HG03558 (cell line): ENCODE measurements around the gene TAS2R60.
"Not testable (repeated sequence)": the region's sequence is repeated elsewhere in the genome, so short reads cannot be mapped to it uniquely, and the experiment has no call there.

Experiments
- ATAC-seq: cut with Tn5 transposase; IDR thresholded peaks from one replicate; pipeline ENCODE4 v1.9.1; 2021; ENCODE audit warnings: moderate number of reproducible peaks; ENCODE audit not compliant: unreplicated experiment; ENCODE audit errors: extremely low read depth

Gene TAS2R60

DNA sequence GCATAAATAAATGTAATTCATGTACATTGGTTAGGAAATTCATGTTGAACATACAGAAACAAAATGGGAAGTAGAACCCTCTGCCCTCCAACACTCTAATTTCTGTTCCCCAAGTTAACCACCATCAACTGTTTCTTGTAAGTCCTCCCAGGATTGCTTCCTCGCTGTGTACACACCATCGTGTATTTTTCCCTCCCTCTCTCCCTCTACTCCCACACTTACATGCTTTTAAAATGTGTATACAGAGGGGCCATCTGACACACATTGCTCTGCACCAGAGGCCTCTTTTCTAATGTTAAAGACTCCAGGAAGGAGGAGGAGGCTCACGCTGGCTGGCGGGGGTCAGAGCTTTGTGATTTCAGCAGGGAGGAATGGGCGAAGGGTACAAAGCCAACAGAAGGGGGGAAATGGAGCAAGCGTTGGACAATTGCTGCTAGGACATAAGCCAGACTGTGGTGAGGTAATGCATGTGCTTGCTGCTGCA lies 32.7 kb upstream of the TAS2R60 start:
- no peak for ATAC-seq

DNA sequence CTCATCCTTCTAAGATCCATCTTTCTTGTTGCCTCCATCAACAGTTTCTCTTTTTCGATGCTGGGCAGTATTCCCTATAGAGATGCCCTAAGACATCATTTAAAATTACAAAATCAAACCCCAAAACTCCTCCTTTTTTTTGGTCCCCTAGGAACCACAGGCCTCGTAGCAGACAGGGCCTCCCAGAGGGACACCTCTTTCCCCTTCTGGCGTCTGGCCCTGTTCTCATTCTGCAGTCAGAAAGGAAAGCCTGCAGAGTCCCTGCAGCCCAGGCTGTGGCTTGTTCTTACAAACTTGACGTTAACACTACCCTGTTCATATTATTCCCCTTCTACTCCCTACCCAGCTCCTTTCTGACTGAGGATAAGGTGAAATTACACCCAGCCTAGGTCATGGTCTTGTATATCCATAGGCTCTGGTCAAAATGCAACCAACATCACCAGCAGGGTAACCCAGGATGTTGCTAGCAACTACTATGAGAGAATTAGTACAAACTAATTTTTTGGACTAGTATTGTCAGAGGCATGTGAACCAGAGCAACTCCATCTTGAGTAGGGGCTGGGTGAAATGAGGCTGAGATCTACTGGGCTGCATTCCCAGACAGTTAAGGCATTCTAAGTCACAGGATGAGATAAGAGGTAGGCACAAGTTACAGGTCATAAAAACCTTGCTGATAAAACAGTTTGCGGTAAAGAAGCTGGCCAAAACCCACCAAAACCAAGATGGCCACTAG lies 31.1 kb upstream of the TAS2R60 start:
- ATAC-seq = no peak

DNA sequence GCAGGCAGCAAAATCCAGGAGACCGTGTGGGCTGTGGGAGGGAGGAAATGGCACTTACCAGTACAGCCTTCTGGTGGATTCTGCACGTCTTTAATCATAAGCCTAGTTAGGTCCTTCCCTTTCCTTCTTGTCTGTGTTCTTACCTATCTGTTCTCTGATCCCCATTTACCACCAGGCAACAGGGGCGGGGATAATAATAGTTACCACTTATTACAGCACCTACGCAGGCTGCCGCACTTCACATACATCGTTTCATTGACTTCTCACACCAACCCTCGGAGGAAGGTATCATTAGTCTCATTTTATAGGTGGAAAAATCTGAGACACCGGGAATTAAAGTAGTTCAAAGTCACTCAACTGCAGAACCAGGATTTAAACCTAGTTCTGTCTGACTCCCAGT lies 30.1 kb upstream of the TAS2R60 start:
- no peak for ATAC-seq

DNA sequence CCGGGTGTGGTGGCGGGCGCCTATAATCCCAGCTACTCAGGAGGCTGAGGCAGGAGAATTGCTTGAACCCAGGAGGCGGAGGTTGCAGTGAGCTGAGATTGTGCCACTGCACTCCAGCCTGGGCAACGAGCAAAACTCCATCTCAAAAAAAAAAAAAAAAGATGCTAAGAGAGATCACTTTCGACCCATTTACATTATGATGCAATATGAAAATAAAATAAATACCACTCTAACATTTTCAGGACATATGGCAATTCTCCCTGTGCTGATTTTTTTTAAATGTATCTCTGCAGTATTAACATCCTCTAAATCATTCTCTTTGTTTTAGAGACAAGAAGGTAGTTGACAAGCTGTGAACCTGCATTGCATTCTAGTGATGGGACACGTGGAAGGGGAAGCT lies 28.0 kb upstream of the TAS2R60 start:
- ATAC-seq = not testable (repeated sequence)

DNA sequence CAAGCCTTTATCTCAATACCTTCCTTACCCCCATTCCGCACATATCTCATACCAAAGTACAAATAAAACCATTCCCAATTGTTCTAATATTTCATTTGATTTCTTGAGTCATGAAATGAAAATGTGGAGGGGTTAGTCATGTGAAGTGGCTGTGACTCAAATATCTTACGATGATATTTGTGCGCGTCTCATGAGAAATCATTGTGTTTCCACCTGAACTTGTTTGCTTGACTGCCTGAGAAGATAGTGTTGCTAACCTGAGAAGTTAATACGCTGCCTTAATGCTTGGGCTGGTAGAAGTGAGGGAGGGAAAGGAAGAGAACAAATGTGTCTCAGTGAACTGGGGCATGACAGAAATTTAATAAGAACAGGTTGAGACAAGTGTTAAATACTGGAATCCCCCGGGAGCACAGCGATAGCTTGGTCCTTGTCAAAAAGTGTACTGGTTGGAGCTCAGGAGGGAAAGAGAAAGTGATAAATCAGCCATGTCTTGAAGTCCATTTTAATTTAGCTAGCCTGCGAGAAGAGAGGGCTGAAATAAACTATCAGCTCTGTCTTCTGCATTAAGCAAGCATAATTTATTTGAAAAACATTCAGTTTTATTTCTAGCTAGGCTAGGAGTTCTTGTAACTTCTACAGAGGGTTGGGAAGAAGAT lies 27.4 kb upstream of the TAS2R60 start:
- ATAC-seq = no peak

DNA sequence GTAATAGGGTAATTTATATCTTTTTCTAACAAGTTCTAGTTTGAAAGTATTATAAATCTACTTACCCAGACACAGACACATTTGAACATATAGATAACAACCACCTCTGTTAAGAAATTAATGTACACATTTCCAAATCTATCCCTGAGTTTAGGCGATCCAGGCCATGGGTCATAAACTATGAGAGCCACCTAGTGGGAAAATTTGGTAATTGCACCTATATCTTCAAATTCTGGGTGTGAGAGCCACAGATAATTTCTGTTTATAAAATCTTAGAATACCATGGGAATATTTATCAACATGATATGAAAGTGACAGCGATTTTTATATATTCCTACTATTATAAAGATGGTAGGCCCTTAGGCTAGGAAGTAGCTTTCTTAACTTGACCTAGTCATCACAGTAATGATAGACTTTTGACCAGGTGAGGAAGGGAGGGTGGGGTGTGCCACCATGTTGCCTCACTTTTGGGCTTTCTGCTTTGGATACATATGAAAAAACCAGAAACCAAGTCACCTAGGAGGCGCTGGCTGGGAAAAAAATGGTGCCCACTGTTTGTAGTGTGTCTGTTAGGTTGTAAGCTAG lies 26.6 kb upstream of the TAS2R60 start:
- ATAC-seq = no peak

DNA sequence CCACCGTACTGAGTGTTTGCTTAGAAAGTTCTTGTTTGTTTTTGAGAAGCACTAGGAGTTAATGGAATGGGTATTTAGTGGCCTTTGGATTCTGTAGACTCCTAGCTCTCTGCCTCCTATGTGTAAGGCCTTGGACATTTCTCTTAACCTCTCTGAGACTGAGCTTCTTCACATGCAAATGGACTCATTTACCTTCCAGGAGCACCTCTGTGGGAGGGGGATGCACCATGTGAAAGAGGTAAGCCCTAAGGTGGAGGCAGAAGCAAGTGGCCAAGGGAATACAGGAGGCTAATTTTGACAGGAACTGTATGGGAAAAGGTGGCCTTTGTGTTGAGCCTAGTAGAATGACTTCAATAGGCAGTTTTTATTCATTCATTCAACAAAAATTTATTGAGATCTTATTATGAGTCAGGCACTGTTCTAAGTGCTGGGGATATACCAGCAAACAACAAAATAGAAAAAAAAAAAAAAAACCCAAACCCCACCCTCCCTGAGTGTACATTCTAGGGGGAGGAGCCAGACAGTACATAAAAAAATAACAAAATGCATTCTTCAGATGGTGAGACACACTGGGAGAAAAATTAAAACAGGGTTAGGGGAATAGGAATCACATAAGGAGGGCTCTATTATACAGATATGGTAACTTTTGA lies 25.4 kb upstream of the TAS2R60 start:
- ATAC-seq = no peak

DNA sequence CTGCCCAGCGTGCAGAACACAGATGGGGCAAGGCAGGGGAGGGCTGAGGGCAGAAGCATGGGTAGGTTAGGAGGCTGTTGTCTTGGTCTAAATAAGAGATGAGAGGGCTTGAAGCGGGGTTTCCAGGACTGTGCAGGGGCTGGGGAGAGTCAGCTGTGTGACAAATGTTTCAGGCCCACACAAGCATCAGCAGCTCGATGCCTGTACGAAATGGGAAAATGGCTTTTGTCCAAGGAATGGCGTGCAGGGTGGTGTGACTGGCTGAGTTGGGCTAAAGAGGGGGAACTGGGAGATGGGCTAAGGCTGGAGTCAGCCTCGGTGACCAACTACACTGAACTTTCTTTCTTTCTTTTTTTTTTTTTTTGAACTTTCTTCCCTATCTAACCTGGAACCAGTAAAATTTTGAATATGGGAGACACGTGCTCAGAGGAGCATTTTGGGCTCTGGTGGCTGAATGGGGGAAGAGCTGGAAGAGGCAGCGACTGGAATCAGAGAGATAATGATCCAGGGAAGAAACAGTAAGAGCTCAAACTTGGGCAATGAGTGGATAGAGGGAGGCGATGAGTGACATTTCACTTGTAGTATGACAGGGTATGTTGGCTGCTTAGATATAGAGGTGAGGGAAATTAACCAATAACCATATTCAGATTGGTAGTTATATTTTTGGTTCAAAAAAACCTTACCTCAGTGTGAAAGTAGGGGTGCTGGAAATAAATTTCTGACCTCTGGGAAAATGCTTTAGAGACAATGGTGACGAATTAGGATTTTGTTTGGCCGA lies 24.4 kb upstream of the TAS2R60 start:
- ATAC-seq = no peak

DNA sequence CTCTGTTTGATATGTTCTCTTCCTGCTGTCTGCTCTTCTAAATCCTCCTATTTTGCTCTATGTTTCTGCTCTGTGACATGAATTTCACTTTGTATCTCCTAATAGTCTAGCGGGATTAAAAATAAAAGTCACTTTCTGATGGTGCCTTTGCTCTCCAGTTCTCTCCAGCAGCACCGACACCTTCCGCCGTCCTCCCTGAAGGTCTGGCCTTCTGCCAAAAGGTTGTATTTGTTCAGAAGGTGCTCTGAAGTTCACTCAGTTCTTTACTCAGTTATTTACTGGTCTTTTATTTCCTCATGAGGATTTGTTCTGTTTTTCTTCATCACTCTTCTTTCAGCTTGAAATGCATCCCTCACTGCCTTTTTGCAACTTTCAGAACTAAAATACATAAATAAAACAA lies 23.4 kb upstream of the TAS2R60 start:
- no peak for ATAC-seq

DNA sequence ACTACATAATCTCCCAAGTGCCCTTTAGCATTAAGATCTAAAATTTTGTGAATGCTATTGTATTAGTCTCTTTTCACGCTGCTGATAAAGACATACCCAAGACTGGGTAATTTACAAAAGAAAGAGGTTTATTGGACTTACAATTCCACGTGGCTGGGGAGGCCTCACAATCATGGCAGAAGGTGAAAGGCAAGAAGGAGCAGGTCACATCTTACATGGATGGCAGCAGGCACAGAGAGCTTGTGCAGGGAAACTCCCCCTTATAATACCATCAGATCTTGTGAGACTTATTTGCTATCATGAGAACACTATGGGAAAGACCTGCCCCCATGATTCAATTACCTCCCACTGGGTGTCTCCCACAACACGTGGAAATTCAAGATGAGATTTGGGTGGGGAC lies 22.6 kb upstream of the TAS2R60 start:
- not testable (repeated sequence) for ATAC-seq

DNA sequence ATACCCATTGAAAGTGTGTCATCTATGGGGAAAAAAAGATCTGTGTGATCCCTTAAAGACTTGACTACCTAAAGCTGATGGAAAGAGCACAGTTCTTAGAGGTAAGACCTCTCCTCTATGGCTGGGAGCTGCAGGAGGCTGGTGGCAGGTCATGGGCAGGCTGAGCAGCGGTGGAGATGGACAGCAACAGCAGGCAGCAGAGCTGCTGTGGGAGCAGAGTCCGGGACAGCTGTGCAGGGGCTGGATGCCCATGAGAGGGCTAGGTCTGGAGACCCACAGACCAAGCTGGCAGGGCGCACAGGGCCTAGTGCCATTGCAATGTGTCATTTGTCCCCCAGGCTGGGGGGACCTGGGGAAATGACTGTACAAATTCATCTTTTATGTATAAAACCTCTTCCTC lies 21.2 kb upstream of the TAS2R60 start:
- no peak for ATAC-seq

DNA sequence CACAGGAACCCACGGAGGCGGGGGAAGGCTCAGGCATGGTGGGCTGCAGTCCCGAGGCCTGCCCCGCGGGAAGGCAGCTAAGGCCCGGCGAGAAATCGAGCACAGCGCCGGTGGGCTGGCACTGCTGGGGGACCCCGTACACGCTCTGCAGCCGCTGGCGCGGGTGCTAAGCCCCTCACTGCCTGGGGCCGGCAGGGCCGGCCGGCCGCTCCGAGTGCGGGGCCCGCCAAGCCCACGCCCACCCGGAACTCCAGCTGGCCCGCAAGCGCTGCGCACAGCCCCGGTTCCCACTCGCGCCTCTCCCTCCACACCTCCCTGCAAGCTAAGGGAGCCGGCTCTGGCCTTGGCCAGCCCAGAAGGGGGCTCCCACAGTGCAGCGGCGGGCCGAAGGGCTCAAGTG lies 18.8 kb upstream of the TAS2R60 start:
- not testable (repeated sequence) for ATAC-seq

DNA sequence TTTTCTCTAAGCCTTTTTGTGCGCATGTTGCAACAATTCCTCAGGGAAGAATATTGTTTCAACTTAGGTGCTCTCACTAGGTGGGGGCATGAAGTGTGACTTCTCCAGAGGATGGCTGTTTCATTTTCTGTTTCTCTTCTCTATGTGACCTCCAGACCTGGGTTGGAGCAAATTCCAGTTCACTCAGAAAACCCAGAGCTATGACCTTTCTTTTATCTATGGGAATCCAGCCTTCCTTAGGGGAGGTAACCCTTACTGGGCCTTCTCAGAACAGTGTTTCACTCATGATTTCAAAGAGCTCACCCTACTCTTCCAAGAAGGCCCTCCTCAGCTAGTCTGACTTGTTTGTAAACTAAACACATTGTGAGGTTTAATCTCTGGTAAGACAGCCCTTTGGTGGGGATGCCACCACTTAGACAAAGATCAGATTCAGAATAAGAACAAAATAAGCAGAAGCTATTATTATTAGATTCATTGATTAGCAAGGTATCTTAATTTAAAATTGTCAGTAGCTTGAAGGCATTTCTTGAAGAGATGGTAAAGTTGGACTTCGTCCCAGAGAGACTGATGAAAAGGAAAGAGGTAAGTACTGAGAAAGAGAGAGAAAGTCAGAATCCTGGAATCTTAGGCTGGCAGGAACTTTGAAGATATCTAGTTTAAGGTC lies 16.6 kb upstream of the TAS2R60 start:
- no peak for ATAC-seq

DNA sequence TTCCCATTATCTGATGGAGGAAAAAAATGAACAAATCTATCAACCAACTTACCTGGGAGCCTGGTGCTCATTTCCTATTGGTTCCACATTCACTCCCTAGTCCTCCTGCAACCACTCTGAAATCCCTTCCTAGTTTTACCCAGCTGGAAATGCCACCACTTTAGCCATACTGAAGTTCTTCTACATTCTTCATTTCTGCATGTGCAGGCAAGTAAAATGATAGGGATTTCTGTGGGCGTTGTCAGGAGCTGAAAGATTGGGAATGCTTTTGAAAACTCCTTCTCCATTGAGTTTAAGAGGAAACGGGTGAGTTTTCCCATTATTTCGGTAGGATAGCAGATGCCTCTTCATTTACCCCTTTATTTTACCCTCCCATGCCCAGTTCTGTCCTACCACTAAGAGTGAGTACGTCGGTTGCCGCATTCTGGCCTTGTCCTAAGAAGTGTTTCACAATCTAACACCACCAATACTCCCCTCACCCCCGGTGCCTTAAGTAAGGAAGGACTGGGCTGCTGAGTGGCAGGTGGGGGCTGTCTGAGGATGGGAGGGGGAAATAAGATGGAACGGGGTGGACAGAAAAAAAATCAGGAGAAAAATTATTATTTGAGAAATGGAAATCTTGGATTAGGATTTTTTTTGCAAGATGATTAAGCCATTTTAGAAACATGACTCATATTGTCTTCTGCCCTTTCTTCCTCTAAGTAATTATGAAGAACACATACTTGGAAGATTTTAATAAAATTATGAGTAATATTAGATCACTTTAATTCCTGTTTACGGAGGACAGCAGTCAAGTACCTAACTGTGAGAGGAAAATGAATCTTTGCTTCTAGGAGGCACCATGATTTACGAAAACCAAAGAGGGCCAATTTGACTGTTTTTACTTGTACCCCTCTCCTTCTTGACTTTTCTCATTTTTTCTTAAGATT lies 13.2 kb upstream of the TAS2R60 start:
- ATAC-seq = no peak

DNA sequence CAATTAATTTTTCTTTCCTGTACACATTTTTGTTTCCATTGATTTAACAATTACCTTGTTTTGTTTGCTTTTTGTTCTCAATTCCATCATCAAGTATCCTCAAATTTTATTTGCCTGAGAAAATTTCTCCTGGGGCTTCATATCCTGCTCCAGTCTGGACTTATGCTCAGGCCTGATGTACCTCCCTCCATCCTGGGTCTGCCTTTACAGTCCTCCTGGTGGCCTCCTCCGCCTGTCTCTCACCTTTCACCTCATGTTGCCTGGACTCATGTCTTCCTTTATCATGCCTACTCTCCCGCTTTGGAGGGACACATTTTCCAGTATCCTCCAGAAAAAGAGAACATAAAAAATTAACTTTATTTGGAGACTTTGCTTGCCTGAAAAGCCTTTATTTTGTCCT lies 12.1 kb upstream of the TAS2R60 start:
- ATAC-seq = no peak

DNA sequence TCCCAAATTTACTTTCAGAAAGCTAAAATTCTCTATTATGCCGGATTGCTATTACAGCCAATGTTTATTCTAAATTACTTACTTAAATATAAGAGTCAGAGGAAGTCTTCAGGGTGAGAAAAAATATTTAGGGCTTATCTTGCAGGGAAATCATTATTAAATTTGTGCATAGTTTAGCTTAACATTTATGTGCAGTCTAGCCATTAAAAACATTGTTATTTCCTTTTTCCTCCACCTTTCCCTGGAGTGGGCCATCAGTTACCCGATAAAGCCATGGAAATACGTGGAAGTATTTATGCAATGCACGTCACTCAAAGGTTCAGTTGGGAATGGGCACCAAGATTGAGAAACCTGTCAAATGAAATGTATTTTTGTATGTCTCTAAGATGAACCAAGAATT lies 9.5 kb upstream of the TAS2R60 start:
- ATAC-seq = no peak

DNA sequence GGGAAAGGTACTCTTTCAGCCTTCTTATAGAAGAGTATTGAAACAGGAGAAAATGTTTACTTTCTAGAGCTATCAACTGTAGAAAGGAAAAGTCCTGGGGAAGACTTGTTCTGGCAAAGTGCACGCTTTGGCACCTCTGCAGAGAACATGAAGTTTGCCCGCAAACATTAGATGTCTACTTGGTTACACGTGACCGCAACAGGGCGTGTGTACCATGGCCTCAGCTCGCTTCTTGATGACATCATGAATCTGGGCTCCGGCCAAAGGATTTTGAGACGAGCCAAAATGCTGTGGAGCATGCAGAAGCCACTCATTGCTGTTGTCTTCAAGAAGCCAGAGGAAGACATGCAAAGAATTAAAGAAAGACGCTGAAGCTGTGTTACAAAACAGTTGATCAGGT lies 8.6 kb upstream of the TAS2R60 start:
- no peak for ATAC-seq

DNA sequence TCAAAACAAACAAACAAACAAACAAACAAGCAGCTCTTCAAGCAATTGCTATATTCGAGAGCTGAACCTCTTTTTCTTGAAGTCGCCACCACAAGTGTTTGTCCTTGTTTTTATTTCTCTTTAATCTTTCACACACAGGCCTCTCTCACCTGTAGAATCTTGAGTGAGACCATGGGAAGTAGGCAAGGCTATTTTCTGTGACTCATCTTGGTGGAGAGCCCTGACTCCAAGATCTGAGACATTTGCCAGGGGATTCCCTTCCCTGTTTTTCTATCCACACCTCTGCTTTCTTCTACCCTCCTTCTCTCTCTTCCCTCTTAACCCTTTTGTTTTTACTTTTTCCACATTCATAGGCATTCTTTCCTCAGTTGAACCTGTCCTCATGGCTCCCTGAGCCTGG lies 8.0 kb upstream of the TAS2R60 start:
- ATAC-seq = no peak
